K562 (cell line): ENCODE measurements around the gene RNF114. TPM values are rescaled to one million over a fixed set of nuclear protein-coding genes. Genes with fewer than 3 reads are reported as not detected.

Source experiments
- ARID1B ChIP-seq: fragments of 450-650 bp; IDR thresholded peaks from 2 replicates; pipeline ENCODE4 v1.6.1; 2016; ENCODE audit warnings: antibody characterized with exemption, mild to moderate bottlenecking, inconsistent platforms
- MGA ChIP-seq: fragments of 450-650 bp; IDR thresholded peaks from 2 replicates; pipeline ENCODE4 v1.6.1; 2016; ENCODE audit warnings: mild to moderate bottlenecking, moderate library complexity
- polyA plus RNA-seq, 8 experiments: library from polyadenylated mRNA; depleted of rRNA in 4 of 8; stranded (reverse) in 5 of 8; unstranded in 3 of 8; fragments of >200 nt; fragmentation: Nextera tagmentation in 2 of 8; fragmentation: Illumina TruSeq in 1 of 8; extraction: Ambion mirVana in 2 of 8; extraction: Trizol in 1 of 8; gene quantifications; 2 replicates each; pipeline versions ENCODE4 v1.2.1 to v1.2.3, GENCODE V29; 2011 to 2014; ENCODE audit warnings: inconsistent platforms in 1 of 8, missing spikeins in 1 of 8
- total RNA-seq, 7 experiments: library from RNA; depleted of rRNA in 6 of 7; stranded (reverse); fragments of >200 nt in 6 of 7; fragmentation: Illumina TruSeq in 2 of 7; extraction: Trizol in 2 of 7; gene quantifications; 2 replicates each; pipeline versions ENCODE4 v1.2.1 to v1.2.3, GENCODE V29; 2011 to 2021; ENCODE audit warnings: low replicate concordance in 1 of 7

The RNF114 gene
- total and polyA plus RNA-seq, 9 of the 15 experiments (the other 6 are each of a cell fraction or from before 2014, with no cell fraction given): 38.6 to 111 (median 62.6) TPM

- no peak for TF ChIP-seq MGA
- no peak for TF ChIP-seq ARID1B
Measured at GRCh38 chr20:49891476-49892110, 44.6 kb upstream of the RNF114 start (continued).
